Stimulated activated naive B cell treated with anti-CD40 and anti-IgM and Interleukin-4, amounts not matched to agents 10 μg/mL and 1 μg/mL and 100 μg/mL, for 72 hours (primary cell): ENCODE data around the gene TTLL1.
"Not testable (repeated sequence)": the region's sequence is repeated elsewhere in the genome, so short reads cannot be mapped to it uniquely, and the experiment has no call there.

Experiments
- ATAC-seq, 2 donors: fragments of 150-1000 bp; cut with Tn5 transposase; replicated peaks; 2 replicates each; pipeline ENCODE4 v1.10.0; 2021; ENCODE audit warnings: moderate library complexity in 1 of 2
- DNase-seq: peaks from one replicate; pipeline ENCODE4 v3.0.0; 2021
- H3K27ac Mint-ChIP-seq: one replicate; pipeline ENCODE4 v1.8.0; 2022; ENCODE audit warnings: mild to moderate bottlenecking, mixed read lengths
- H3K27me3 Mint-ChIP-seq, 2 donors: one replicate each; pipeline ENCODE4 v1.8.0; 2022; ENCODE audit warnings: mixed read lengths in 2 of 2
- H3K36me3 Mint-ChIP-seq, 2 donors: one replicate each; pipeline ENCODE4 v1.8.0; 2022; ENCODE audit warnings: mixed read lengths in 2 of 2, mild to moderate bottlenecking in 1 of 2
- H3K4me1 Mint-ChIP-seq, 2 donors: one replicate each; pipeline ENCODE4 v1.8.0; 2022; ENCODE audit warnings: mixed read lengths in 2 of 2, mild to moderate bottlenecking in 1 of 2
- H3K4me3 Mint-ChIP-seq, 2 donors: one replicate each; pipeline ENCODE4 v1.8.0; 2022; ENCODE audit warnings: mild to moderate bottlenecking in 2 of 2, mixed read lengths in 2 of 2, moderate library complexity in 1 of 2
- H3K9me3 Mint-ChIP-seq, 2 donors: one replicate each; pipeline ENCODE4 v1.8.0; 2022; ENCODE audit warnings: mixed read lengths in 2 of 2, mild to moderate bottlenecking in 1 of 2

The TTLL1 gene

GRCh38 chr22:43118953-43119458, 29.8 kb upstream of the TTLL1 start:
- no peaks in the 10 kb centered on the region for H3K9me3 Mint-ChIP-seq
- peaks cover 34 to 72% of the 10 kb centered on the region in 2 donors for H3K4me1 Mint-ChIP-seq
- peak overlapping the region; percentile 59 for H3K27ac Mint-ChIP-seq
- DNase-seq (peak; percentile 67), ATAC-seq (peak; percentile 86 to 89)
- H3K36me3 Mint-ChIP-seq = peaks cover 0 to 2% of the 10 kb centered on the region in 2 donors
- H3K27me3 Mint-ChIP-seq = peaks cover 38 to 44% of the 10 kb centered on the region in 2 donors
- peak overlapping the region in 1 of 2 donors; percentile 67 for H3K4me3 Mint-ChIP-seq

GRCh38 chr22:43118024-43118849, 29.0 kb upstream of the TTLL1 start:
- ATAC-seq = no peak
- H3K36me3 Mint-ChIP-seq = peaks cover 0 to 2% of the 10 kb centered on the region in 2 donors
- H3K4me3 Mint-ChIP-seq = peak overlapping the region in 1 of 2 donors; percentile 67
- peaks cover 38 to 79% of the 10 kb centered on the region in 2 donors for H3K4me1 Mint-ChIP-seq
- H3K27me3 Mint-ChIP-seq = peaks cover 44 to 46% of the 10 kb centered on the region in 2 donors
- H3K27ac Mint-ChIP-seq = no peak overlapping the region
- no peaks in the 10 kb centered on the region for H3K9me3 Mint-ChIP-seq
- DNase-seq = no peak

GRCh38 chr22:43116932-43117331, 27.7 kb upstream of the TTLL1 start:
- peaks cover 0 to 2% of the 10 kb centered on the region in 2 donors for H3K36me3 Mint-ChIP-seq
- H3K27me3 Mint-ChIP-seq = peaks cover 44 to 52% of the 10 kb centered on the region in 2 donors
- H3K9me3 Mint-ChIP-seq = no peaks in the 10 kb centered on the region
- H3K4me3 Mint-ChIP-seq = no peak overlapping the region
- ATAC-seq (no peak), DNase-seq (no peak)
- H3K27ac Mint-ChIP-seq = no peak overlapping the region
- peaks cover 37 to 78% of the 10 kb centered on the region in 2 donors for H3K4me1 Mint-ChIP-seq

DNA sequence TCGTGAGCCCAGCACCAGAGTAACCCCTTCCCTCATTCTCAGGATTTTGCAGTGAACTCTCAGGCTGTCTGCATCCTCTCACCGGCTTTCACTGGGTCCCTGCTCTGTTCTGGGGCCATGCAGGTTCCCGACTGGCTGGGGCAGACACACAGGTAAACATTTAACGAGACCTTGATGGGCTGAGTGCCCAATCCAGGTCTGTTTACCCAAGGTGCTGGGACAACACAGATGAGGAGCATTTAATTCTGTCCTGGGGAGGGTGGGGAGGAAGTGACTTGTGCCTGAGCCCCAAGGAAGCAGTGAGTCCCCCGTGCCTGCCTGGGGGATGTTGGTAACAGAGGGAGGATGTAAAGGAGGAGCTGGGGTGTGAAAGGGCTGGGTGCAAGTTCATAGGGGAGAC, 25.8 kb upstream of the TTLL1 start:
- H3K36me3 Mint-ChIP-seq = peaks cover 0 to 2% of the 10 kb centered on the region in 2 donors
- H3K4me3 Mint-ChIP-seq = peak overlapping the region in 1 of 2 donors; percentile 12
- ATAC-seq (no peak), DNase-seq (no peak)
- H3K4me1 Mint-ChIP-seq = peaks cover 31 to 72% of the 10 kb centered on the region in 2 donors
- H3K27ac Mint-ChIP-seq = peak overlapping the region; percentile 87
- H3K9me3 Mint-ChIP-seq = no peaks in the 10 kb centered on the region
- peaks cover 38 to 59% of the 10 kb centered on the region in 2 donors for H3K27me3 Mint-ChIP-seq

DNA sequence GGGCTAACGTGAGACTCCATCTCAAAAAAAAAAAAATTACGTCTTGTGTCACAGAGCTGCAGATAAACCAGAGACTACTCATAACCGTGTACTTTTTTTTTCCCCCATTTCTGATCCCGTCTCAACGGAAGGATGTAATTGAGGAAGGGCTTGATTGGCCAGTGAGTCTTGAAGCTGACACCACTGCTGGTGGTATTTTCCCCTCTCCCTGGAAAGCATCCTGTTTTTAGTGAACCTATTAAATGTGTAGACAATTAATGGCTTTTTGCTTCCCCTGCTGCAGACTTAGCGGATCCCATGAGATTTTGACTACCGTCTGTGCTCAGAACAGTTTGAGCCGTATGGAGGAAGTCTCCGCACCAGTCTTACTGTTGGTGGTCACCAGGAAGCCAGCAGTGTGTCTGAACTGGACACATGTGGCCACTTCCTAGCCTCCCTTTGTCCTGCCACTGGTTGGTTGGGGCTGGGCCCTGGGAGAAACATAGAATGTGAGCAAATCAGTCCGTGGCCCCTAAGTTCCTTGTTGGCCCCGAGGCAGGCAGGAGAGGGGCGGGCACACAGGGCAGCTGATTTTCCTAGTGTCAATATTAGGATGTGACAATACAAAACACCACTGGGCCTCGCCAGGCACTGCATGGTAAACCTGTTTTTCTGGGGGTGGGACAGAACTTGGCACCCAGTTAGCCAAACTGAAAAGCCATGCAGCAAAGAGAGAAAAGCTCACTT, 24.5 kb upstream of the TTLL1 start:
- ATAC-seq (no peak), DNase-seq (no peak)
- H3K36me3 Mint-ChIP-seq = peaks cover 0 to 2% of the 10 kb centered on the region in 2 donors
- H3K27me3 Mint-ChIP-seq = peaks cover 41 to 69% of the 10 kb centered on the region in 2 donors
- no peak overlapping the region for H3K4me3 Mint-ChIP-seq
- H3K9me3 Mint-ChIP-seq = no peaks in the 10 kb centered on the region
- H3K27ac Mint-ChIP-seq = no peak overlapping the region
- peaks cover 27 to 62% of the 10 kb centered on the region in 2 donors for H3K4me1 Mint-ChIP-seq

DNA sequence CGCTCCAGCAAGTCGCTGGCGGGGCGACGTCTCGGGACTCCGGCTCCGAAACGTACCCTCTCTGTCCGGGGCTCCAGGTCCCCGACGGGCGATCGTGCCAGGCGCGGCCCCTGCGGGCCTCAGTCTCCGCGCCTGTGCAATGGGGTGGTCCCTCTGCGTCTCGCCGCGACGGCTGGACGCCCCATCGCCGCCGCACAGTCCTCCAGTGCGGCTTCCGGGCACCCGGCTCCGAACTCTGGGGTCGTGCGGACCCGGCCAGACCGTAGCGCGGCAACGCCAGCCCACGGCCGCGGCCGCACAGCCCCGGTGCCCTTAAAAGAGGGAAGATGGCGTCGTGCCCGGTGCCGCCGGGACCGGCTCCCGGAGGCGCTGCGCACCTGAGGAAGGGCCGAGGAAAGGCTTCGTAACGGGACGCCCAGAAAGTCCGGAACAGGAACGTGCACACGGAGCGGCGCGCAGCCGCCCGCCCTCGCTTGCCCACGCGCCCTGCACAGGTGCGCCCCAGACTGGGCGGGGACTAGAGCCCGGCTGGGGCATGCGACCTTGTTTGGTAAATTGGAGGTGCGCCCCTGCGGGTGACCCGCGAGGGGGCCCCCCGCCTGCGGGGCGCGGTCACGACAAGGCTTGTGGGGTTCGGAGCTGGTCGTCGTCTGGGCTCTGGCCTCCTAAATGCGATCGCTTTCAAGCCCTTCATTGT, 21.9 kb upstream of the TTLL1 start:
- ATAC-seq (peak; percentile 50 to 60), DNase-seq (no peak)
- peaks cover 18 to 42% of the 10 kb centered on the region in 2 donors for H3K4me1 Mint-ChIP-seq
- H3K27ac Mint-ChIP-seq = no peak overlapping the region
- H3K36me3 Mint-ChIP-seq = peaks cover 0 to 2% of the 10 kb centered on the region in 2 donors
- H3K9me3 Mint-ChIP-seq = no peaks in the 10 kb centered on the region
- peaks cover 52 to 79% of the 10 kb centered on the region in 2 donors for H3K27me3 Mint-ChIP-seq
- H3K4me3 Mint-ChIP-seq = peak overlapping the region; percentile 74 to 82

GRCh38 chr22:43110444-43110926, 21.3 kb upstream of the TTLL1 start, which contains the start of gene BIK:
TSS of gene BIK (plus strand) at chr22:43110750. CDS start at chr22:43124023, 13,273 bp downstream.
- ATAC-seq (peak; percentile 58 to 63), DNase-seq (no peak)
- Mint-ChIP-seq H3K27ac (no peak within 1 kb of the TSS), H3K4me3 (peak within 1 kb of the TSS; percentile 74 to 82), H3K4me1 (peaks cover 13 to 36% of the 10 kb centered on the region in 2 donors), H3K27me3 (peaks cover 47 to 74% of the 10 kb centered on the region in 2 donors), H3K36me3 (no peaks in the 10 kb centered on the region), H3K9me3 (no peaks in the 10 kb centered on the region)

DNA sequence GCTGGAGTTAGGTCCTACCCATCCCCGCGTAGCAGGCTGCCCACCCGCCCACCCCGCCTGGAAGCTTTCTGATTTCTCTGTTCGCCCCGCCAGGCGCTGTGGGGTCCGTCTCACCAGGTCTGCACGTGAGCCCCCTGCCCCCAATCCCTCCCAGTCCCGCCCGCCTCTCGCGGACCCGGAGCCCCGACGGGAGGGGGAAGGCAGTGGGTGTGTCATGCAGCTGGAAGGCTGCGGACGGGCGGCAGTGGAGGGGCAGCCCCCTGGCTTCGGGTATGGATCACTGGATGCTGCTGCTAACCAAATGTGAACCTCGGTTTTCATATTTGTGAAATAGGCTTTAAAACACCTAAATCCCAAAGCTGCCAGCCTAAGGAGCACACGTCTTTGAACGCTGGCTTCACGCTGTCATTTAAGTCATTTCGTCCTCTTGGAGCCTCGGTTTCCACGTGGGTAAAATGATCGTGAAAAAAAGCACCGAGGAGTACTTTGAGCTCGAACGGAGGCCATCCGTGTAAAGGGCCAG, 20.8 kb upstream of the TTLL1 start:
- Mint-ChIP-seq H3K9me3 (no peaks in the 10 kb centered on the region), H3K4me3 (peak overlapping the region; percentile 61 to 78), H3K27me3 (peaks cover 47 to 72% of the 10 kb centered on the region in 2 donors), H3K4me1 (peaks cover 10 to 32% of the 10 kb centered on the region in 2 donors), H3K36me3 (no peaks in the 10 kb centered on the region), H3K27ac (no peak overlapping the region)
- peak; percentile 41 to 45 for ATAC-seq
- no peak for DNase-seq

DNA sequence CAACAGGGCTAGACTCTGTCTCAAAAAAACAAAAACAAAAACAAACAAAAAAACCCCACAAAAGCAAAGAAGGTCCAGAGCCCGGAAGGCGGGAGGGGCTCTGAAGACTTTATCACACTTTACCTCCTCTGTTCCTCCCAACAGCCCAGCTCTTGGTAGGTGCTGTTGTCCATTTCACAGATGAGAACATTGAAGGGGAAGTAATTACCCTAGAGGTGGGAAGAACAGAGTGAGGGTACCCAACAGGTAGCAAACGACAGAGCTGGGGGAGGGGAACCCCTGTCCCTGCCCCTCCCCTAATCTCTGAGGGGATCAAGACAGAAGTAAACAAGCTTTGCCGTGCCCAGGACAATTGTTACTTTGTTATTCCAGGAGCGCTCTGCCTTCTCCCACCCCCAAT, 20.3 kb upstream of the TTLL1 start:
- no peak overlapping the region for H3K27ac Mint-ChIP-seq
- DNase-seq (no peak), ATAC-seq (no peak)
- no peak overlapping the region for H3K4me3 Mint-ChIP-seq
- peaks cover 45 to 67% of the 10 kb centered on the region in 2 donors for H3K27me3 Mint-ChIP-seq
- peaks cover 8 to 31% of the 10 kb centered on the region in 2 donors for H3K4me1 Mint-ChIP-seq
- H3K36me3 Mint-ChIP-seq = no peaks in the 10 kb centered on the region
- no peaks in the 10 kb centered on the region for H3K9me3 Mint-ChIP-seq

GRCh38 chr22:43106302-43106701, 17.1 kb upstream of the TTLL1 start:
- Mint-ChIP-seq H3K4me3 (no peak overlapping the region), H3K27ac (no peak overlapping the region), H3K9me3 (no peaks in the 10 kb centered on the region), H3K27me3 (peaks cover 25 to 42% of the 10 kb centered on the region in 2 donors), H3K4me1 (peaks cover 3 to 10% of the 10 kb centered on the region in 2 donors), H3K36me3 (no peaks in the 10 kb centered on the region)
- ATAC-seq = no peak
- no peak for DNase-seq

DNA sequence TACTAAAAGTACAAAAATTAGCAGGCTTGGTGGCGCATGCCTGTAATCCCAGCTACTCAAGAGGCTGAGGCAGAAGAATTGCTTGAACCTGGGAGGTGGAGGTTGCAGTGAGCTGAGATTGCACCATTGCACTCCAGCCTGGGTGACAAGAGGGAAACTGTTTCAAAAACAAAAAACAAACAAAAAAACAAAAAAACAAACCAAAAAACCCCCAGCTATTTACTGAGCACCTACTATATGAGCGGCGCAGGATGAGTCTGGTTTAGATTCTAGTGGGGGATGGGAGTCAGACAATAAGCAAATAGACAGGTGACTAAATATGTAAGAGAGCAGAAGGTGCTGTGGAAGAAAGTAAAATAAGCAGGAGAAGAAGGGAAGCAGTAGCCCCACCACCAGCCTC, 15.8 kb upstream of the TTLL1 start:
- DNase-seq, H3K27ac Mint-ChIP-seq, ATAC-seq, H3K36me3 Mint-ChIP-seq, H3K4me3 Mint-ChIP-seq, H3K9me3 Mint-ChIP-seq: not testable (repeated sequence)
- Mint-ChIP-seq H3K27me3 (peaks cover 21 to 33% of the 10 kb centered on the region in 2 donors), H3K4me1 (peaks cover 2 to 11% of the 10 kb centered on the region in 2 donors)

DNA sequence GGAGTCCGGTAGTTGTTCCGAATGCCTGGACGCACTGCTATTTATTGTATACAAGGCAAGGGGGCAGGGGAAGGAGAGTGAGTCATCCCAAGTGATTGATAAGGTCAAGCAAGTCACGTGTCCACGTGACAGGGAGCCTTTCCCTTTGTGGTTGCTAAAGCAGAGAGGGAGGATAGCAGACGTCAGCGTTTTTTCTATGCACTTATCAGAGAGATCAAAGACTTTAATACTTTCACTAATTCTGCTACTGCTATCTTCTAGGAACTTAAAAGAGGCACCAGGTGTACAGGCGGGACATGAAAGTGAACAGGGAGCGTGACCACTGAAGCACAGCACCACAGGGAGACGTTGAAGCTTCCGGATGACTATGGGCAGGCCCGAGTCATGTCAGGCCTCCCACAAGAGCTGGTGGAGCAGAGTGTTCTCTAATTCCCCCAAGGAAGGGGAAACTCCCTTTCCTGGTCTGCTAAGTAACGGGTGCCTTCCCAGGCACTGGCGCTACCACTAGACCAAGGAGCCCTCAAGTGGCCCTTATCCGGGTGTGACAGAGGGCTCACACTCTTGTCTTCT, 14.9 kb upstream of the TTLL1 start:
- Mint-ChIP-seq H3K27me3 (peaks cover 21 to 28% of the 10 kb centered on the region in 2 donors), H3K4me1 (peaks cover 2 to 11% of the 10 kb centered on the region in 2 donors)
- H3K9me3 Mint-ChIP-seq, H3K27ac Mint-ChIP-seq, H3K4me3 Mint-ChIP-seq, DNase-seq, H3K36me3 Mint-ChIP-seq: not testable (repeated sequence)
- peak in 1 of 2 donors; percentile 7 for ATAC-seq

DNA sequence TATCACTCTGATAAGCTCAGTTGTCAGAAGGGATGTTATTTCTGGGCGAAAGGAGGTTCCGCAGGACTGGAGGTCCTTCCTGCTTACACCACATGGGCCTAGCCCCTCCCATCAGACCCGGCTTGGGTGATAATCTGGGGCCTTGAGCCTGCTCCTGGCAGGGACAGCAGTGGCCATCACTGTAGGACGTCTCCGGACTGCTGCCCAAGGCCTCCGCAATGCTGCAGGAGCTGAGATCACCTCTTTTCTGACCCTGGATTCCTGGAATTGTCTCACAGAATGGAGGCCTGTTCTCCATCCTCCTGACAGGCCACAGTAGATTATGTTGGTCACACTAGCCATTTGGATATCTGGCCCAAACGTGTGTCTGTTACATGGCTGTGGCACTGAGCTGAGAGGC, 12.1 kb upstream of the TTLL1 start:
- DNase-seq = no peak
- Mint-ChIP-seq H3K27me3 (peaks cover 6 to 8% of the 10 kb centered on the region in 2 donors), H3K36me3 (peaks cover 0 to 4% of the 10 kb centered on the region in 2 donors), H3K4me1 (peaks cover 2 to 11% of the 10 kb centered on the region in 2 donors), H3K27ac (no peak overlapping the region), H3K4me3 (no peak overlapping the region), H3K9me3 (peaks cover 4 to 5% of the 10 kb centered on the region in 2 donors)
- ATAC-seq = no peak
